Adrenal gland (tissue), 12 donors: ENCODE measurements around the gene GTF2B. TPM values are rescaled to one million over a fixed set of nuclear protein-coding genes. Genes with fewer than 3 reads are reported as not detected.
"Not testable (repeated sequence)": the region's sequence is repeated elsewhere in the genome, so short reads cannot be mapped to it uniquely, and the experiment has no call there.

Experiments
- DNase-seq, 7 donors: peaks; one replicate each; pipeline ENCODE4 v3.0.0-alpha.2; 2019 to 2020
- H3K27ac ChIP-seq, 5 donors: fragments of 200-600 bp; sonication (generic) in 4 of 5; 1 replicate in 3 of 5; 2 replicates in 2 of 5; pipeline versions ENCODE4 v1.5.1 to v1.8.0; 2016 to 2020; ENCODE audit warnings: mild to moderate bottlenecking in 1 of 5
- H3K27me3 ChIP-seq: fragments of 200-600 bp; 2 replicates; pipeline ENCODE4 v1.8.0; 2021
- H3K36me3 ChIP-seq, 2 donors: fragments of 200-600 bp; replicated peaks in 1 of 2; 1 replicate in 1 of 2; 2 replicates in 1 of 2; pipeline versions ENCODE4 v1.5.1 to v1.8.0; 2018 to 2022
- H3K4me1 ChIP-seq, 2 donors: fragments of 200-600 bp; replicated peaks in 1 of 2; 1 replicate in 1 of 2; 2 replicates in 1 of 2; pipeline versions ENCODE4 v1.5.1 to v1.8.0; 2018 to 2021
- H3K4me3 ChIP-seq, 4 donors: fragments of 200-600 bp; sonication (generic) in 3 of 4; one replicate each; pipeline ENCODE4 v1.5.1; 2016 to 2018
- H3K9me3 ChIP-seq, 3 donors: fragments of 200-600 bp; sonication (generic) in 1 of 3; replicated peaks in 1 of 3; 1 replicate in 2 of 3; 2 replicates in 1 of 3; pipeline versions ENCODE4 v1.5.1 to v1.8.0; 2016 to 2021
- POLR2A ChIP-seq, 2 donors: fragments of 450-650 bp; IDR thresholded peaks; one replicate each; pipeline ENCODE4 v1.6.1; 2017; ENCODE audit warnings: antibody characterized with exemption in 2 of 2, mild to moderate bottlenecking in 2 of 2, moderate library complexity in 1 of 2
- WGBS, 4 donors: extraction: QIAGEN DNeasy Blood & Tissue Kit in 2 of 4; methylation state at CpG; one replicate each; pipeline versions ENCODE4 v1.1.5 to v1.1.7; 2013 to 2017; 5-methylcytosine and 5-hydroxymethylcytosine counted together
- intact Hi-C, 2 donors: fragments of 100-400 bp; cut with DNase I; formaldehyde crosslinking; loops; one replicate each; pipeline versions ENCODE4 v1.14.1 to v1.15.0; 2022 to 2023
- polyA plus RNA-seq, 3 donors: library from polyadenylated mRNA; stranded (reverse); fragments of 200-250 nt in 2 of 3; fragments of 350-450 nt in 1 of 3; fragmentation: Illumina TruSeq in 1 of 3; extraction: RNeasy Lipid Tissue Mini Kit (QIAGEN cat#74804) in 1 of 3; gene quantifications; one replicate each; pipeline ENCODE4 v1.2.3, GENCODE V29; 2013 to 2014
- total RNA-seq, 9 donors: library from RNA; depleted of rRNA in 4 of 9; stranded (reverse); fragments of >200 nt in 4 of 9; fragments of 120-200 nt in 1 of 9; fragmentation: NEBNext Ultra II Directional in 1 of 9; extraction: Animal tissue kit (Norgen Biotek cat#: 25700) in 1 of 9; gene quantifications; one replicate each; pipeline versions ENCODE4 v1.1.0 to v1.2.4, GENCODE V29; 2013 to 2023
- TF ChIP-seq, protein P1 (sequence below), 6 experiments: fragments of 450-650 bp in 4 of 6; fragments of 200-600 bp in 2 of 6; sonication (generic) in 1 of 6; IDR thresholded peaks; 1 replicate in 5 of 6; 2 replicates in 1 of 6; pipeline versions ENCODE4 v1.5.1 to v1.8.0; 2016 to 2021; ENCODE audit warnings: antibody characterized with exemption in 6 of 6, mild to moderate bottlenecking in 2 of 6, moderate library complexity in 1 of 6
- donor health status: healthy with polysubstance abuse.
- donor health status: Bipolar disorder and iron deficiency.
- donor health status: DM: yes; HTN: yes; CAD: no.
- donor health status: DM: no; HTN: no; CAD: no.
- donor health status: DM: no; HTN: no; CAD: no.
- donor health status: DM: yes; HTN: yes; CAD: no.

The GTF2B gene
- total and polyA plus RNA-seq, 12 donors = 15.1 to 70.2 (median 28.0) TPM

DNA sequence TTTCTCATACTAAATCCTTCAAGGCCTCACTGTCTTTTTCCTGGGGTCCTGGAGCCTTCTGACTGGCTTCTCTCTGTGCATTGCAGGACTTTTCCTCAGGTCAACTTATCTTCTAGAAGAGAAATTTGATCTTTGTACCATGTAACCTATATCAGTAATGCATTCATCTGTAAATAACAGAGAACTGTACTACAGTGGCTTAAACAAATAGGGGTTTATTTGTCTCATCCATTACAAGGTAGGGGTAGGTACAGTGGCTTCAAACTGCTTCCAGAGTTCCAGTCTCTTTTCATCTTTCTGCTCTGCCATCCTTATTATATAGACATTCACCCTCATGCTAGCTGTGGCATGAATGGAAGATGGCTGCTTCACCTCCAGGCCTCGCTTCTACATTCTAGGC lies 29.5 kb upstream of the GTF2B start:
- Histone ChIP-seq H3K9me3 (peaks cover 0 to 16% (median 0%) of the 10 kb centered on the region in 3 donors), H3K27ac (no peak overlapping the region), H3K4me3 (no peak overlapping the region), H3K4me1 (no peaks in the 10 kb centered on the region), H3K36me3 (peaks cover 0 to 8% of the 10 kb centered on the region in 2 donors), H3K27me3 (no peaks in the 10 kb centered on the region)
- intact Hi-C loops = no loop called here
- WGBS, 4 donors = 89 to 100% (median 97%) methylated on average over 1 of the region's 1 CpG
- TF ChIP-seq, protein P1, sequence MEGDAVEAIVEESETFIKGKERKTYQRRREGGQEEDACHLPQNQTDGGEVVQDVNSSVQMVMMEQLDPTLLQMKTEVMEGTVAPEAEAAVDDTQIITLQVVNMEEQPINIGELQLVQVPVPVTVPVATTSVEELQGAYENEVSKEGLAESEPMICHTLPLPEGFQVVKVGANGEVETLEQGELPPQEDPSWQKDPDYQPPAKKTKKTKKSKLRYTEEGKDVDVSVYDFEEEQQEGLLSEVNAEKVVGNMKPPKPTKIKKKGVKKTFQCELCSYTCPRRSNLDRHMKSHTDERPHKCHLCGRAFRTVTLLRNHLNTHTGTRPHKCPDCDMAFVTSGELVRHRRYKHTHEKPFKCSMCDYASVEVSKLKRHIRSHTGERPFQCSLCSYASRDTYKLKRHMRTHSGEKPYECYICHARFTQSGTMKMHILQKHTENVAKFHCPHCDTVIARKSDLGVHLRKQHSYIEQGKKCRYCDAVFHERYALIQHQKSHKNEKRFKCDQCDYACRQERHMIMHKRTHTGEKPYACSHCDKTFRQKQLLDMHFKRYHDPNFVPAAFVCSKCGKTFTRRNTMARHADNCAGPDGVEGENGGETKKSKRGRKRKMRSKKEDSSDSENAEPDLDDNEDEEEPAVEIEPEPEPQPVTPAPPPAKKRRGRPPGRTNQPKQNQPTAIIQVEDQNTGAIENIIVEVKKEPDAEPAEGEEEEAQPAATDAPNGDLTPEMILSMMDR (IDR thresholded peaks at IDR 0.05) = no peak
- DNase-seq = no peak

DNA sequence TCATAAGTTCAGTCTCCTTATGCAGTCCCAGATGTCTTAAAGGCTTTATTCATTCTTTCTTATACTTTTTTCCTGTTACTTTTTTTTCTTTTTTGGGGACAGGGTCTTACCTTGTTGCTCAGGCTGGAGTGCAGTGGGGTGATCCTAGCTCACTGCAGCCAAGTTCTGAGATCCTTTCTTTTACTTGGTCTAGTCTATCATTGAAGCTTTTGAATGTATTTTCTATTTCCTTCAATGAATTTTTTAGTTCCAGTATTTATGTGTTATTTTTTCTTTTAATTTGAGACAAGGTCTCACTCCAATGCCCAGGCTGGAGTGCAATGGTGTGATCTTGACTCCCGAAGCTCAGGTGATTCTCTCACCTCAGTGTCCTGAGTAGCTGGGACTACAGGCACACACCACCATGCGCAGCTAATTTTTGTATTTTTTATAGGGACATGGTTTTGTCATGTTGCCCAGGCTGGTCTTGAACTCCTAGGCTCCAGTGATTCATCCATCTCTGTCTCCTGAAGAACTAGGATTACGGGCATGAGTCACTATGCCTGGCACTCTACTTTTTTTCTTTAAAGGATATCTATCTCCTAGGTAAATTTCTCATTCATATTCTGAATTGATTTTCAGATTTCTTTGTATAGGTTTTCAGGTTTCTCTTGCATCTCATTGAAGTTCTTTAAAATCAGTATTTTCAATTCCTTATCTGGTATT lies 26.1 kb upstream of the GTF2B start:
- Histone ChIP-seq H3K4me3 (no peak overlapping the region), H3K9me3 (peaks cover 0 to 21% (median 0%) of the 10 kb centered on the region in 3 donors), H3K4me1 (no peaks in the 10 kb centered on the region), H3K27ac (no peak overlapping the region), H3K27me3 (no peaks in the 10 kb centered on the region), H3K36me3 (no peaks in the 10 kb centered on the region)
- no peak for DNase-seq
- intact Hi-C loops = no loop called here
- WGBS, 4 donors = 94 to 97% (median 95%) methylated on average over 3 of the region's 3 CpGs
- TF ChIP-seq, protein P1 (IDR thresholded peaks at IDR 0.05) = no peak
- no peak for TF ChIP-seq POLR2A (IDR thresholded peaks at IDR 0.05)

DNA sequence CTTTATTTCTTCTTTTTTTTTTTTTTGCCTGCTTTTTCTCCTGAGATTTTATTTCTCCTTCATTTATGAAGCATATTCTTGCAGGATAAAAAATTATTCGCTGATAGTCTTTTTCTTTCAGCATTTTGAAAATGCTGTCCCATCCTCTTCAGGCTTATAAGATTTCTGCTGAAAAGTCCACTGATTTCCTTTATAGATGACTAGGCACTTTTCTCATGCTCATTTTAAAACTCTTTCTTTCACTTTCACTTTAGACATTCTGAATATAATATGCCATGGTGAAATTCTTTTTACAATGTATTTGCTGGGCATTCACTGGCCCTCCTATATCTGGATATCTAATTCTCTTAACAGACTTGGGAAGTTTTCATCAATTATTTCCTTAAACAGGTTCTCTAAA lies 25.5 kb upstream of the GTF2B start:
- intact Hi-C loops = no loop called here
- H3K27me3 ChIP-seq = no peaks in the 10 kb centered on the region
- TF ChIP-seq POLR2A (IDR thresholded peaks at IDR 0.05) = no peak
- TF ChIP-seq, protein P1 (IDR thresholded peaks at IDR 0.05) = no peak
- WGBS, 4 donors = 4 to 63% (median 56%) methylated on average over 1 of the region's 1 CpG
- H3K36me3 ChIP-seq = no peaks in the 10 kb centered on the region
- peaks cover 0 to 21% (median 0%) of the 10 kb centered on the region in 3 donors for H3K9me3 ChIP-seq
- no peak overlapping the region for H3K27ac ChIP-seq
- no peak for DNase-seq
- H3K4me3 ChIP-seq = no peak overlapping the region
- no peaks in the 10 kb centered on the region for H3K4me1 ChIP-seq

DNA sequence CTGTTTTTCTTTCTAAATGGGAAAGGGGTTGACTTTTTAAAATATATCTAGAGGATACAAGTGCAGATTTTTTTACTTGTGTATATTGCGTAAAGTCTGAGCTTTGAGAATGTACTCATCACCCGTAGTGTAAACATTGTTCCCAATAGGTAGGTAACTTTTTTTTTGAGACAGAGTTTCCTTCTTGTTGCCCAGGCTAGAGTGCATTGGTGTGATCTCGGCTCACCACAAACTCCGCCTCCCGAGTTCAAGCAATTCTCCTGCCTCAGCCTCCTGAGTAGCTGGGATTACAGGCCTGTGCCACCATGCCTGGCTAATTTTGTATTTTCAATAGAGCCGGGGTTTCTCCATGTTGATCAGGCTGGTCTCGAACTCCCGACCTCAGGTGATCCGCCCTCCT lies 20.4 kb upstream of the GTF2B start:
- intact Hi-C loops, DNase-seq, H3K36me3 ChIP-seq, H3K27ac ChIP-seq, H3K4me1 ChIP-seq, H3K4me3 ChIP-seq, H3K27me3 ChIP-seq: not testable (repeated sequence)
- 88 to 92% (median 89%) methylated on average over 9 of the region's 9 CpGs for WGBS, 4 donors
- H3K9me3 ChIP-seq = peaks cover 0 to 14% (median 0%) of the 10 kb centered on the region in 3 donors

DNA sequence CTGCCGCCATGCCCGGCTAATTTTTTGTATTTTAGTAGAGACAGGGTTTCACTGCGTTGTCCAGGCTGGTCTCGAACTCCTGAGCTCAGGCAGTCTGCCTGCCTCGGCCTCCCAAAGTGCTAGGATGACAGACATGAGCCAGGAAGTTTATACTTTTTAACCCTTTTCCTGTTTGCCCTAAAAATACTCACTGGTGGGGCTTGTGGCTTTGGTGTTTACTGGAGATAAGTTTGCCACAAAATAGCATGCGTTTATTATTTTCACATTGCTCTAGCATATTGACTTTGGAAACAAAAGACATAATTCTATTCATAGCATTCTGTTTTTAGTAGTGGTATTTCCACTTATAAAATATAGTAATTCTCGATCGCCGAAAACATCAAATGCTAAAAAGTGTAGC lies 19.8 kb upstream of the GTF2B start:
- WGBS, 4 donors = 78 to 83% (median 80%) methylated on average over 9 of the region's 9 CpGs
- H3K36me3 ChIP-seq = no peaks in the 10 kb centered on the region
- no peaks in the 10 kb centered on the region for H3K4me1 ChIP-seq
- H3K27ac ChIP-seq = no peak overlapping the region
- DNase-seq = no peak
- TF ChIP-seq POLR2A (IDR thresholded peaks at IDR 0.05) = no peak
- TF ChIP-seq, protein P1 (IDR thresholded peaks at IDR 0.05) = no peak
- H3K4me3 ChIP-seq = no peak overlapping the region
- intact Hi-C loops = no loop called here
- H3K27me3 ChIP-seq = no peaks in the 10 kb centered on the region
- peaks cover 0 to 7% (median 0%) of the 10 kb centered on the region in 3 donors for H3K9me3 ChIP-seq
